ENCODE measurements around the gene C7orf25.

The C7orf25 gene

DNA sequence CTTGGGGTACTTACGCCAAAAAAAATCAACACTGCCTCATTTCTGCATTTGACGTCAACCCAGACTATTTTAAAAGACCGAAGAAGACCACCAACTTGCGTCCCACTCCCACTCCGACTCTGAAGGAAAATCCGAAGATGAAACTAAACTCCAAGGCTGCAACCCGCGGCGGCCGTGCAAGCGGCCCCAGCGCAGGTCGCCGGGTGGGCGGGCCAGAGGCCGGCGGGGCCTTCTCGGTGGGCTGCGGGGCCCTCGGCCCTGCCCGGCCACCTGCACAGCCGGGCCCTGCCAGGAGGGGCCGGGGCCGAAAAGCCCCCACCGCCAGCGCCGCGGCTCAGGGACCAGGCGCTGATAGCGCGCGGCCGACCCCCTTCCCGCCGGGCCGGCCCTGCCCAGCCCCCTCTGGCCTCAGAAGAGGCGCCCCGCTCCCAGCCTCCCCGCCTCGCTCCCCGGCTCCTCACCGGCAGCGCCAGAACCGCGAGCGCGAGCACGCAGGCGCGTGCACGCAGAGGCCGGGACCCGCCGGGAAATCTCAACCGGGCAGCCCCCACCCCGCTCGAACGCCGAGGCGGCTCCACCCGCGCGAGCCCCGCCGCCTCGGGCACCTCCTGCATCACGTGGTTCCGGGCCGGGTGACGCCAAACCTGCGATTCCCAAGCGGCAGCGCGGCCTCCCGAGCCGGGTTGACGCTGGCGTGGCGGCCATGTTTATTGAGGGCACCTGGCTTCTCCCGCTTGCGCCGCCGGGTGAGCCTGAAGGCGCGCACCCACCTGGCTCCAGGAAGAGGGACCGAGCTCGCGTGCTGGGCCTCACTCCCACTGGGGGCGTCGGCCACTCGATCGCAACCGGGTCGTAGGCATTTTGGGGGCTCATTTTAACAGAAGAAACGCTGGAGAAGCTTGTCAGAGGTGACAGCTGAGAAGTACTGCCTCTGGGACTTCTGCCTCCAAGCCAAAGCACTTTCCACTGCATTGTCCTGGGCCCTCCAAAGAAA lies at the start of gene C7orf25:
TSS of gene C7orf25 (minus strand) at position 617 of the 994 bp plus-strand sequence. CDS start 1,170 bp downstream, outside the sequence.
- peak; percentile 83 for TF ChIP-seq ZFX (IDR thresholded peaks at IDR 0.05)
- TF ChIP-seq, protein P1, sequence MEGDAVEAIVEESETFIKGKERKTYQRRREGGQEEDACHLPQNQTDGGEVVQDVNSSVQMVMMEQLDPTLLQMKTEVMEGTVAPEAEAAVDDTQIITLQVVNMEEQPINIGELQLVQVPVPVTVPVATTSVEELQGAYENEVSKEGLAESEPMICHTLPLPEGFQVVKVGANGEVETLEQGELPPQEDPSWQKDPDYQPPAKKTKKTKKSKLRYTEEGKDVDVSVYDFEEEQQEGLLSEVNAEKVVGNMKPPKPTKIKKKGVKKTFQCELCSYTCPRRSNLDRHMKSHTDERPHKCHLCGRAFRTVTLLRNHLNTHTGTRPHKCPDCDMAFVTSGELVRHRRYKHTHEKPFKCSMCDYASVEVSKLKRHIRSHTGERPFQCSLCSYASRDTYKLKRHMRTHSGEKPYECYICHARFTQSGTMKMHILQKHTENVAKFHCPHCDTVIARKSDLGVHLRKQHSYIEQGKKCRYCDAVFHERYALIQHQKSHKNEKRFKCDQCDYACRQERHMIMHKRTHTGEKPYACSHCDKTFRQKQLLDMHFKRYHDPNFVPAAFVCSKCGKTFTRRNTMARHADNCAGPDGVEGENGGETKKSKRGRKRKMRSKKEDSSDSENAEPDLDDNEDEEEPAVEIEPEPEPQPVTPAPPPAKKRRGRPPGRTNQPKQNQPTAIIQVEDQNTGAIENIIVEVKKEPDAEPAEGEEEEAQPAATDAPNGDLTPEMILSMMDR (conservative IDR thresholded peaks at IDR 0.05): no peak; the same call in 1 of the 2 replicates
- peak within 1 kb of the TSS; percentile 90 for H3K27ac ChIP-seq

DNA sequence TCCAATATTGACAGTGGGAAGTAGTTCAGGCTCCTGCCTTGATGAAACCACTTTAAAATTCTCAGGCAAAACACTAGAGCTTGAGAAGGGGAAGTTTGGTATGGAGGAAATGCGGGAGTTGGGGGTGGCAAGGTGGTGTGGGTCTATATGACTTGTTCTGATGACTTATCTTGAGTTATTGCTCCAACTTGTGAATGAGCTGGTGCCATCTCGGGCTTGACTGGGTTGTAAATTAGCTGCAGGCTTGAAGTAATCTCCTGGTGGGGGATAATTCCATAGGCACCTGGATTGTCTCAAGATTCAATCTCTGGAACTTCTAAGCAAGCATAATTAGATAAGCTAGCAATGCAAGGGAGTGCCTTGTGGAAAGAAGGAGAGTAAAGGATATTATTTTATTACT lies 49.3 kb upstream of the C7orf25 start:
- no peak overlapping the region for H3K27ac ChIP-seq
- no peak for TF ChIP-seq ZFX (IDR thresholded peaks at IDR 0.05)
- TF ChIP-seq, protein P1 (conservative IDR thresholded peaks at IDR 0.05): no peak

DNA sequence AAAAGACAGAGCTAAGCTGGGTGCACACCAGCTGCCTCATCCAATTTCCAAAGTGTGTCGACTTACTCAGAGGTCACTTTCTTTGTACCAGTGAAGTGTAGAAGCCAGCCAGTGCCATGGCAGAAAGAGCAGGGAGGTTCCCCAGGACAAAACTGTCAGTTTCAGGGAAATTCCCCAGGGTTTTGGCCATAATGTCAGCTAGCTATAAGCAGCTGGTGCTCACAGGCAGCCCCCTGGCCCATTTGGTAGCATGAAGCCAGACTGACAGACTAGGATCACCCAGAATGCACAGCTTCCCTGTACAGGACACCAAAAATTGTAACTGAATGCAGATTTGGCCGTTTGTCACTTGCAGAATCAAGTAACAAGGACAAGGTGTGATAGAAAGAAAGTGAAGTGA lies 48.9 kb upstream of the C7orf25 start:
- no peak overlapping the region for H3K27ac ChIP-seq
- TF ChIP-seq, protein P1 (conservative IDR thresholded peaks at IDR 0.05): no peak
- no peak for TF ChIP-seq ZFX (IDR thresholded peaks at IDR 0.05)

DNA sequence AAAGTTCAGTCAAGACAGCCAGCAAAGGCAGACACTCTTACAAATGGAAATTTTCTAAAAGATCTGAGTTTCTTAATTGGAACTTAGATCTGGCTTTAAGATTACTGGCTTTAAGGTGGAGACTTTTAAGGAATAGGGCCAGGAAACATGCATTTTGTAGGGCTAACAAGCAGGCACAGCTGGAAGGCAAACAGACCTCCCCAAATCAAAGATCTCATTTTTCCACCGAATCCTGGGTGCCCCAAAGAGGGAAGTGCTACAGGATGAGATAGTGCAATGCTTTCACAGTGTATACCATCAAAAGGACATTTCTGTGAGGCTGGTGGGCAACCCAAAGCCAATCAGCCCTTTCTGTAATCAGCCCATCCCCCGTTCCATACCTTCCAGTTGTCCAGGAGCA lies 47.7 kb upstream of the C7orf25 start:
- TF ChIP-seq ZFX (IDR thresholded peaks at IDR 0.05): no peak
- TF ChIP-seq, protein P1 (conservative IDR thresholded peaks at IDR 0.05): no peak

DNA sequence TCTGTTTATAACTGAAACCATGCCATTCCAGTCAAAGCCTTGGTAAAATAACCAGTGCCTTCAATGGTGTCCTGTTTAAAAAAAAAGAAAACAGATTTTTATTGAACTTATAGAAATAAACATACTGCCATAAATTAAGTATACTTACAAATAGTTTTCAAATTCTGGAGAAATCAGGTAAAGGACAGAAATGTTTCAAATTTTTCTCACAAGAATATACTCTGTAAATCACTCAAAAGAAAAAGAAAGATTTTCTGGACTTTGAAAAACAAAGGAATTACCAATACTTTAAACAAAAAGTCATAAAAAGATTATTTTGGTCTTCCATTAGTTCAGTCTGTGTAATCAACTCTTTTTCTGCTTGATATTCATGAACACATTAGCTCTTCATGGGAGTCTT lies 44.2 kb upstream of the C7orf25 start:
- TF ChIP-seq, protein P1 (conservative IDR thresholded peaks at IDR 0.05): no peak
- no peak for TF ChIP-seq ZFX (IDR thresholded peaks at IDR 0.05)

More for the DNA sequence above, 47.7 kb upstream of the C7orf25 start:
- no peak overlapping the region for H3K27ac ChIP-seq

DNA sequence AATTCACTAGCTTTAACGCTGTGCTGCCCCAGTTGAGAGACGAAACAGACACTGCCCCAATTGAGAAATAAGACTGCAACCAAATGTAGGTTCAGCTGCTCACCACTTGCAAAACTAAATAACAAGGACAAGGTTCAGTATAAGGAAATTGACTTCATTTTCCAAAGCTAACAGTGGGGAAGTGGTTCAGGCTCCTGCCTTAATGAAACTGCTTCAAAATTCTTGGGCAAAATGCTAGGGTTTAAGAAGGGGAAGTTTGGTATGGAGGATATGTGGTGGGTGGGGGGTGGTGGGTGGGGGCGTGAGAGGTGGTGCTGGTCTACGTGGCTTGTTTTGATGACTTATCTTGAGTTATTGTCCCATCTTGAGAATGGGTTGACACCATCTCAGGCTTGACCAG lies 42.1 kb upstream of the C7orf25 start:
- TF ChIP-seq, protein P1 (conservative IDR thresholded peaks at IDR 0.05): no peak
- TF ChIP-seq ZFX (IDR thresholded peaks at IDR 0.05): no peak
- H3K27ac ChIP-seq: no peak overlapping the region

More for the DNA sequence above, 44.2 kb upstream of the C7orf25 start:
- no peak overlapping the region for H3K27ac ChIP-seq

DNA sequence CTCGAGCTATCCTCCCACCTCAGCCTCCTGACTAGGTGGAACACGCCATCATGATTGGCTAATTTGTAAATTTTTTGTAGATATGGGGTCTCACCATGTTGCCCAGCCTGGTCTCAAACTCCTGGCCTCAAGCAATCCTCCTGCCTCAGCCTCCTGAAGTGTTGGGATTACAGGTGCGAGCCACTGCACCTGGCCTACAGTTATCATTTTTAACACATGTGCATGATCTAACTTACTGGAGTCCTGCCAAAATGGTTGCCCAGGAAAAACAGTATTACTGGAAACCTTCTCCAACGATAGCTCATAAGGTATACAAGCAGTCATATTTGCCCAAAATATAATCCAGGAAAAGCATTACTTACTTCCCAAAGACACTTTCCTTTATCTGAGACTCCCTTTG lies 40.5 kb upstream of the C7orf25 start:
- TF ChIP-seq, protein P1 (conservative IDR thresholded peaks at IDR 0.05): no peak
- TF ChIP-seq ZFX (IDR thresholded peaks at IDR 0.05): no peak
- no peak overlapping the region for H3K27ac ChIP-seq
